Stimulated activated CD4-positive, alpha-beta T cell treated with anti-CD3 and anti-CD28 coated beads, Interleukin-4, amount 100 ng/mL, for 4 hours (primary cell): ENCODE measurements around the gene ATP2B1.

ENCODE experiments used
- DNase-seq, 2 experiments: peaks; one replicate each; pipeline ENCODE4 v3.0.0-alpha.2; 2020

Gene ATP2B1

GRCh38 chr12:89575374-89575773 is 133.3 kb downstream of the ATP2B1 start:
- no peak for DNase-seq

DNA sequence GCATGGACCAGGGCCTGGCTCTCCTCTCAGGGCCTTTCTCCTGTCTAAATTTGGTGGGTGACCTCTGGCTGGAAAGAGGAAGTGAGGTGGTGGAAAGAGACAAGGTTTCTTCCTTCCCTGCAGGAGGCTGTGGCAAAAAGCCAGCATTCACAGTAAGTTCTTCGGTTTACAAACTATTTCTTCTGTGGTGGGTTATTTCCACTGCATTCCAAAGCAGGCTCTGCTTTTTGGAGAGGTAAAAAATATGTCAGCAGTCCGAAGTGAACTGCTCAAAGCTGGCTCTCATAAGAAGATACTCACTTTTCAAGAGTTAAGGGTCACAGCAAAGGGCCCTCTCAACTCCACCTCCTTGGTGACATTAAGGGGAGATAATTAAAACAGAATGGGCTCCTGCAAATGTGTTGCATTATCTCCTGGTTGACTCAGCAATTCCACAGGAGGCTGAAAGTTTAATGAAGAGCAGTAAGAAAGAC is 133.9 kb downstream of the ATP2B1 start:
- DNase-seq: no peak

- no peak for DNase-seq
Observed at GRCh38 chr12:89573051-89573810, 135.4 kb downstream of the ATP2B1 start.

- DNase-seq: no peak
Observed at GRCh38 chr12:89571491-89572195, 137.0 kb downstream of the ATP2B1 start.

DNA sequence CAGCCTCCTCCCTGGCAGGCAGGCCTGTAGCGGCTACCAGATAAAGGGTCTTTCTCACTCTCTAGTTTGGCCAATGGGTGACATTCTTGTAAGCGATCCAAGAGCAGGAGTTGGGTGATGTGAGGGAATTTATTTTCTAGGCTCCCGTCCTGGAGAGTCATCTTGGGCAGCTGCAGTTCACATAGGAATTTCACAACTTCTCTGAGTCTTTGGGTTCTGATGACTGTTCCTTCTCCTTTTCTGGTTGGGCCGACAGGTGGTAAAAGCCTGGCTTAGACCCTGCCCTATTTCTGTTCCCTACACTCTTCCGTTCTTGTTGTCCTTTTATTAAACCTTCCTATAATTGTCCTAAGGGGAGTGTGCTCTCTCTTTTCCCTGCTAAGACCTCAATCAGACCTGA is 140.2 kb downstream of the ATP2B1 start:
- DNase-seq: no peak

- DNase-seq: no peak
Observed at GRCh38 chr12:89567691-89568239, 140.9 kb downstream of the ATP2B1 start.

GRCh38 chr12:89566615-89567014 is 142.0 kb downstream of the ATP2B1 start:
- DNase-seq: no peak

GRCh38 chr12:89565002-89565401 is 143.6 kb downstream of the ATP2B1 start:
- no peak for DNase-seq

GRCh38 chr12:89559753-89560152 is 148.9 kb downstream of the ATP2B1 start:
- no peak for DNase-seq

DNA sequence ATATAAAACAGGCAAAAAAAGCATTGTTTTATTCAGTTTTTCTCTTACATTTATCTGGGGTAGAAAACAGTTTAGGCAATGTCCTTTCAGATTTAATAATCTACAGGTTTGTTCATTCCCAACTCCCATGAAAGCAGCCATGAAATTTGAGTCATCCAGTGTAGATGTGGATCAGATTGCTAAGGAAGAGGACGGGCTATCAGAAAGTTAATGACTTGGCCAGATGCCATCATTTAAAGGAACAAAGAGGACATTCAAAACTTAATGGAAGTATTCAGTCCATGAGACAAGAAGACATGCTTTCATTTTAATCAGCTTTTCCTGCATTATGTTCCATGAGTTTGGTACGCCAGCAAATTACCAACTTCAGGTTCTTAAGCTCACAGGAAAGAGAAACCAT is 151.7 kb downstream of the ATP2B1 start:
- DNase-seq: no peak

DNA sequence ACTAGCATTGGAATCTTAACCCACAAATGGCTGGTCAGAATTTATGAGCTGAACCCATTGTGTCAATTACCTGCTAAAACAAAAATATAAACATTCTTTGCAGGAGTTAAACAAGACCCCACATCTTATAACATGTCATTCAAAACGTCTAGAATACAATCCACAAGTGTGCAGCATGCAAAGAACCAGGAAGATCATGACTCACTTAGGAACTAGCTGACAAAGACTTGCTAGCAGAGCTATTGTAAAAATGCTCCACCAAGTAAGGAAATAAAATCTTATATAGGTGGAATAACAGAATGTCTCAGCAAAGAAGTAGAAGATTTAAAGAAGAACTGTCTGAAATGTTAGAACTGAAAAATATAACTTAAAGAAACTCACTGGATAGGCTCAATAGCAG is 156.3 kb downstream of the ATP2B1 start:
- no peak for DNase-seq

GRCh38 chr12:89551747-89552146 is 156.9 kb downstream of the ATP2B1 start:
- no peak for DNase-seq

- no peak for DNase-seq
Observed at GRCh38 chr12:89547101-89547500, 161.5 kb downstream of the ATP2B1 start.

DNA sequence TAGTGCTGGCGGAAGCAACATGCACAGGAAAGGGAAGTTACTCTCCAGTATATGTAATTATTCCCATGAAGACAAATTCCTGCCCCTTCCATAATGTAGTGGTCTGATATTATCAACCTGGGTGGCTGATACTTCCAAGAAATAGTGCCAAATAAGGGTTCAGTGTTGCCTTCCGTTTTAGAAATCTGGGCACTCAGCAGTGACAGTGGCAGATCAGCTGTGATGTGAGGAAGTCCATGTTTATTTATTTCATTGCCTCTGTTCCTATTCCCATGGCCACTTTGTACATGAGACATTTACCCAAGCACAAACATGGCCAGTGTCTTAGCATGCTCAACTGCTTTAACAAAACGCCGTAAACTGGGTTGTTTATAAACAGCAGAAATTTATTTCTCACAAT is 162.5 kb downstream of the ATP2B1 start:
- no peak for DNase-seq

GRCh38 chr12:89544681-89545184 is 163.9 kb downstream of the ATP2B1 start:
- no peak for DNase-seq

GRCh38 chr12:89544022-89544421 is 164.6 kb downstream of the ATP2B1 start:
- DNase-seq: no peak

- DNase-seq: peak; percentile 35 to 40
Observed at GRCh38 chr12:89542912-89543592, 165.6 kb downstream of the ATP2B1 start.

GRCh38 chr12:89542236-89542635 is 166.4 kb downstream of the ATP2B1 start:
- no peak for DNase-seq

DNA sequence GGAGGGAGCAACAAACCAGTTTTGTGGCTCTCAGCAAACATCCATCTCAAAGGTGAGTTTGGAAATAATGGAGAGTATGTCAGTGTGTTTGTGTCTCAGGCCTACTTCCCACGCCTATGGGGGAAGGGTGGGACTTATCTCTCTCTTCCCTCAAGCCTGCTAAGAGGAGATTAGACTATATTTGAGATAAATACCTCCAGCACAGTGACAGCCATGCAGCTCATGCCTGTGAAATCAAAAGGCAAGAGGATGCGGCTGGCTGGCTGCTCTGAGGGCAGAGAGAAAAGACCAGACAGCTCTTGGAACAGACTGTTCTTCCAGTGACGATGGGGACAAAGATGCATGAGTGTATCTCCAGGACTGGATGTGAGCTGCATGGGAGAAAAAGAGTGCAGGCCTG is 168.1 kb downstream of the ATP2B1 start:
- DNase-seq: no peak

DNA sequence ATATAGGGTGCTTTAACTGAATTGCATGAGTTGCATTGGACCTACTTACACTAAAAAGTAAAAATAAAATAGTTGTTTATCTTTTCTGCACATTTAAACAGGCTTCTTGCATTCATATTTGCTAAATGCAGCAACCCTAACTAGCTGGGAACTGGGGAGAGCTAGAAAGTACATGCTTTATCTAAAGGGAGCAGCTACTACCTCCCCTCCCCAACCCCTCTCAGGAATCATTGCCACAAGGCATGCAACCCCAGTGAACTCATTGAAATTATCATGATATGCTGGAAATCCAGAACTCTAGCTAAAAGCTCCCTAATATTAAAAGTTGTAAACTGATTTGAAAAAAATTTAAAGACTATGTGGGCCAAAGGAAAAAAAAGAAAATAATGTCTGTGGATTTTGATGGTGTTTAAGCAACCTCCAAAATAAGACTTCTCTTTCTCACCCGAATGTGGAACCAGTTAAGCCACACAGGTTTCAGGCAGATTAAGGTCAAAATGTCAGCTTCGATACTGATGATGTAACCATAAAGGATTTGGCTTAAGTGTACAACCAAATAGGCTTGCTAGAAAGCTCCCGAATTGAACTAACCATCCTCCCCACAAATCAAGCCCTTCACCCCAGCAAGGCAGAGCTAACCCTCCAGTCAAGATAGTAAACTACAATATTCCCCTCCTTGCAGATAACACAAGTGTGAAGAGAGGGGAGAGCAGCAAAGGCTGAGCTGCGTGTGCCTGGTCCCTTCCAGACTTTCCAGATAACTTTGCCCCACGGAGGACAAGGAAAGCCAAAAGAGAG is 169.0 kb downstream of the ATP2B1 start:
- no peak for DNase-seq

- no peak for DNase-seq
Observed at GRCh38 chr12:89538897-89539296, 169.7 kb downstream of the ATP2B1 start.
